IMR-90 (cell line): ENCODE data around the gene MTA2. TPM values are rescaled to one million over a fixed set of nuclear protein-coding genes. Genes with fewer than 3 reads are reported as not detected.

ENCODE experiments used
- polyA plus RNA-seq, 3 experiments: library from polyadenylated mRNA; depleted of rRNA; stranded (reverse); fragments of >200 nt; gene quantifications; 2 replicates each; pipeline ENCODE4 v1.2.3, GENCODE V29; 2012; ENCODE audit warnings: low replicate concordance in 1 of 3
- total RNA-seq: library from RNA; depleted of rRNA; stranded (reverse); fragments of >200 nt; gene quantifications from 2 replicates; pipeline ENCODE4 v1.2.3, GENCODE V29; 2012
- TF ChIP-seq, protein P1 (sequence below): fragments of 150-350 bp; IDR thresholded peaks from 2 replicates; pipeline ENCODE4 v1.6.1; 2016; ENCODE audit warnings: low read depth, mild to moderate bottlenecking, low read length, moderate library complexity, borderline replicate concordance

Gene MTA2
- total and polyA plus RNA-seq, 2 of the 4 experiments (the other 2 are of a cell fraction) = 34.8 to 136 TPM

GRCh38 chr11:62612366-62613290 lies 11.0 kb upstream of the MTA2 start, which contains the start of the genes EML3 and ROM1 (continued):
- TF ChIP-seq, protein P1, sequence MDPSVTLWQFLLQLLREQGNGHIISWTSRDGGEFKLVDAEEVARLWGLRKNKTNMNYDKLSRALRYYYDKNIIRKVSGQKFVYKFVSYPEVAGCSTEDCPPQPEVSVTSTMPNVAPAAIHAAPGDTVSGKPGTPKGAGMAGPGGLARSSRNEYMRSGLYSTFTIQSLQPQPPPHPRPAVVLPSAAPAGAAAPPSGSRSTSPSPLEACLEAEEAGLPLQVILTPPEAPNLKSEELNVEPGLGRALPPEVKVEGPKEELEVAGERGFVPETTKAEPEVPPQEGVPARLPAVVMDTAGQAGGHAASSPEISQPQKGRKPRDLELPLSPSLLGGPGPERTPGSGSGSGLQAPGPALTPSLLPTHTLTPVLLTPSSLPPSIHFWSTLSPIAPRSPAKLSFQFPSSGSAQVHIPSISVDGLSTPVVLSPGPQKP = no peak
